Measurements from ENCODE around the gene TECTB. TPM values are rescaled to one million over a fixed set of nuclear protein-coding genes. Genes with fewer than 3 reads are reported as not detected.

Gene TECTB
- total and polyA plus RNA-seq, 8 donors: not detected

DNA sequence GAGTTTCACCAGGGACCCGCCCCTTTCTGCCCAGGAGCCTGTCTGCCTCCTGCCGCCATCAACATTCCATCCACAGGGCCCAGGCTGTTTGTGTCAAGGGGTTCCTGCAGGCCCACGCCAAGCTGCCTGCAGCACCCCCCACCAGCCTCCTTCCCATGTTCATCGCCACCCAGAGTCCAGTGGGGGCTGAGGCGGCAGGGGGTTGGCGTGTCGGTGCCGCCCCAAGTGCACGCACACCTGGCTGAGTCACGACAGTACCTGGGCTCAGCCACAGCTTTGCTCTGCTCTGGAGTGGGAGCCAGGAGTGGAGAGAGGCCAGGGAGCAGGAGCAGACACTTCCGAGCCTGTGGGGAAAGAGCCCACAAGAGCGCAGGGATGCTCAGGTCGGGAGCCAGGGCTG, 42.8 kb upstream of the TECTB start:
- no peaks in the 10 kb centered on the region for H3K36me3 ChIP-seq
- no peak for FAIRE-seq
- no peak overlapping the region for H3K27ac ChIP-seq
- H3K4me1 ChIP-seq: no peaks in the 10 kb centered on the region
- intact Hi-C loops (cut with DNase I): no loop called here
- no peak overlapping the region for H3K4me3 ChIP-seq
- H3K9me3 ChIP-seq: peaks cover 0 to 4% (median 0%) of the 10 kb centered on the region in 4 donors
- WGBS, 2 donors: 87 to 96% methylated on average over 13 of the region's 13 CpGs
- TF ChIP-seq CTCF (IDR thresholded peaks at IDR 0.05): no peak
- no peak for DNase-seq
- H3K27me3 ChIP-seq: no peaks in the 10 kb centered on the region
- ATAC-seq: no peak

DNA sequence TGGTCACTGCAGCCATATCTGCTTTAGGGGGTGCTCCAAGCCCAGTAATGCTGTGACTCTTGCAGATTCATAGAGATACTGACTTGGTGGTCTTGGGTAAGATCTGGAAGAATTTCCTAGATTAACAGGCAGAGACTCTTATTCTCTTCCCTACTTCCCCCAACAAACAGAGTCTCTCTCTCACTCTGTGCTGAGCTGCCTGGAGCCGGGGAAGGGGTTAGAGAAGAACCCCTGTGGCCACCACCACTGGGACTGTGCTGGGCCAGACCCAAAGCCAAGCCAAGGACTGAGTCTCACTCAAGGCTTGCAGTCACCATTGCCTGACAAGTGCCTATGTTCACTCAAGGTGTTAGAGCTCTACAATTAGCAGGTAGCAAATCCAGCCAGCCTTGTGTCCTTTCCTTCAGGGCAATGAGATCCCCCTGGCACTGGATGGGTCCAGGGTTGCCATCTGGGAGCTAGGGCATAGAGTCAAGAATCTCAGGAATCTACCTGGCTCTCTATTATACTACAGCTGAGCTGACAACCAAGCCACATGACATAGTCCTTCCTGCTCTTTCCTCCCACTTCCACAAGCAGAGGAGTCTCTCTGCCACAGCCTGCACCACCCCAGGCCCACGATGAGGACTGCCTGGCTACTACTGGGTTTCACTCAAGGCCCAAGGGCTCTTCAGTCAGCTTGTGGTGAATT, 41.4 kb upstream of the TECTB start:
- intact Hi-C loops (cut with DNase I): no loop called here
- no peak for TF ChIP-seq CTCF (IDR thresholded peaks at IDR 0.05)
- no peak overlapping the region for H3K27ac ChIP-seq
- ATAC-seq: peak in 2 of 4 donors; percentile 33 to 67
- 63 to 69% methylated on average over 2 of the region's 2 CpGs for WGBS, 2 donors
- H3K36me3 ChIP-seq: no peaks in the 10 kb centered on the region
- peaks cover 0 to 4% (median 0%) of the 10 kb centered on the region in 4 donors for H3K9me3 ChIP-seq
- H3K27me3 ChIP-seq: no peaks in the 10 kb centered on the region
- DNase-seq: no peak
- H3K4me3 ChIP-seq: no peak overlapping the region
- FAIRE-seq: no peak
- H3K4me1 ChIP-seq: no peaks in the 10 kb centered on the region

GRCh38 chr10:112242769-112243168, 40.4 kb upstream of the TECTB start:
- ATAC-seq: no peak
- FAIRE-seq: no peak
- WGBS, 2 donors: 73 to 81% methylated on average over 2 of the region's 2 CpGs

GRCh38 chr10:112243713-112244112, 39.5 kb upstream of the TECTB start:
- Histone ChIP-seq H3K9me3 (peaks cover 0 to under 1% (median 0%) of the 10 kb centered on the region in 4 donors), H3K27ac (no peak overlapping the region), H3K4me3 (no peak overlapping the region), H3K27me3 (no peaks in the 10 kb centered on the region), H3K4me1 (no peaks in the 10 kb centered on the region), H3K36me3 (no peaks in the 10 kb centered on the region)
- intact Hi-C loops (cut with DNase I): no loop called here
- ATAC-seq (no peak), DNase-seq (no peak), FAIRE-seq (no peak)
- no peak for TF ChIP-seq CTCF (IDR thresholded peaks at IDR 0.05)
- 71 to 86% methylated on average over 6 of the region's 6 CpGs for whole genome bisulfite sequencing, 2 donors

More at GRCh38 chr10:112242769-112243168, 40.4 kb upstream of the TECTB start:
- Histone ChIP-seq H3K4me3 (no peak overlapping the region), H3K36me3 (no peaks in the 10 kb centered on the region), H3K9me3 (peaks cover 0 to 4% (median 0%) of the 10 kb centered on the region in 4 donors), H3K4me1 (no peaks in the 10 kb centered on the region), H3K27ac (no peak overlapping the region), H3K27me3 (no peaks in the 10 kb centered on the region)
- no peak for DNase-seq
- no peak for TF ChIP-seq CTCF (IDR thresholded peaks at IDR 0.05)
- intact Hi-C loops (cut with DNase I): no loop called here

DNA sequence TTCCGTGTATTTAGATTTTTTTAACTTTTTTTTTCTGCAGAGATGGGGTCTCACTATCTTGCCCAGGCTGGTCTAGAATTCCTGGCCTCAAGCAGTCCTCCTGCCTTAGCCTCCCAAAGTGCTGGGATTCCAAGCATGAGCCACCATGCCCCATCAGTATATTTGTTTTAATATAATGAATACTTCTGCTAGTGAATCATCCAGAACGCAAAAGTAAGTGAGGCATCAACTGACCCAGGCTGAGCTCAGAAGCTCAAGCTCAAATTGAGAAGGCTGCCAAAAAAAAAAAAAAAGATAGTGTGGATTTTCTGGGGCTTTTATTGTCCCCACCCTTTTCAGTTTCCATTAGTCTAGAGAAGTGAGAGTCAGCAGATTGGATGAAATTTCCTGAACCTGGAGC, 39.0 kb upstream of the TECTB start:
- no peak for TF ChIP-seq CTCF (IDR thresholded peaks at IDR 0.05)
- Histone ChIP-seq H3K4me3 (no peak overlapping the region), H3K36me3 (no peaks in the 10 kb centered on the region), H3K9me3 (no peaks in the 10 kb centered on the region), H3K27me3 (no peaks in the 10 kb centered on the region), H3K4me1 (no peaks in the 10 kb centered on the region), H3K27ac (no peak overlapping the region)
- DNase-seq: no peak
- FAIRE-seq: no peak
- WGBS, 2 donors: 75 to 89% methylated on average over 2 of the region's 2 CpGs
- no peak for ATAC-seq
- intact Hi-C loops (cut with DNase I): no loop called here

Measured in pancreas (tissue), 10 donors.